ENCODE measurements around the gene USP21.

USP21 gene

DNA sequence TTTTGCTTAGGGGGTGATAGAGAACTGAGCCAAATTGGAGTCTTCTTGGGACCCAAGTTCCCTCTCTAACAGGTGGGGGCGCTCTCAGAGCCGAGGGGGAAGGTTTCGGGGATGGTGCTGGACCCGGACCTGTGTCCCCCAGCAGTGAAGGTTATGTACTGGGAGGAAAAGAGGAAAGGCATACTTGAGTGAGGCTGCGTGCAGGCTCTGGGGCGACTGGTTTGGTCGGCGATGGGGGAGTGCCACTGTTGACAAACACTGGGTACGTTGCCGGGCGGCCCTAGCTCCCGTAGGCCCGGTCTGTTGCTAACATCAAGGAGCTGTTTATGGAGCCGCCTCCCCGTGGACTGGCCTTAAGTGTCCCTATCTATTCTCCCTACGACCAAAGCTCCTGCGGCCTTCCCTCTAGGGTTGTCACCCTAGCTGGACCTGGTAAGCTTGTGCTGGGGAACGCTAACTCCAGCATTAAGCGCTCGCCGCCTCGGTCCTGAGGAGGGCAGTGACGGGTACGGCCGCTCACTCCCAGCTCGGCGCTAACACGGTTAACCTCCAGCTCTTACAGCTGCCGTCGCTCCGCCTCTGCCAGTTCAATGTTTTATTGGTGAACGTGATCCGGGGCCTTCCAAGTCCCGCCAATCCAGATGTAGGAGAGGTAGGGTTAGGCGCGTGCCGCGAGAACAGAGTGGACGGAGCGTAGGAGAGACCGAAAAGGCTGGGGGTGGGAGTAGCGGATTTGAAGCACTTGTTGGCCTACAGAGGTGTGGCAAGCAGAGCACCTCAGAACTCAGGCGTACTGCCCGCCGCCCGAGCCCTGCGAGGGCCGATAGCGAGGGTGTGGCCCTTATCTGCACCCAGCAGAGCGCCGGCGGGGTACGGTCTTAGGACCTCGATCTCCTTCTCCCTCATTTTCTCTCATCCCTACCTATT is 6.7 kb downstream of the USP21 start, which contains the start of gene PPOX:
Gene PPOX (plus strand): TSS at position 685 of the 927 bp plus-strand sequence. CDS start 422 bp downstream, outside the sequence.
- Histone ChIP-seq H3K9ac (peak within 1 kb of the TSS; percentile 79), H3K4me1 (peaks cover 28% of the 10 kb centered on the region), H4K20me1 (no peaks in the 10 kb centered on the region), H3K9me3 (no peaks in the 10 kb centered on the region), H3K27ac (peak within 1 kb of the TSS; percentile 59), H3K27me3 (no peaks in the 10 kb centered on the region), H3K36me3 (peaks cover 62% of the 10 kb centered on the region), H3K4me3 (peak within 1 kb of the TSS; percentile 75), H3K4me2 (peak within 1 kb of the TSS; percentile 99)
- TF ChIP-seq Cebpa-rat (IDR thresholded peaks at IDR 0.05): no peak

DNA sequence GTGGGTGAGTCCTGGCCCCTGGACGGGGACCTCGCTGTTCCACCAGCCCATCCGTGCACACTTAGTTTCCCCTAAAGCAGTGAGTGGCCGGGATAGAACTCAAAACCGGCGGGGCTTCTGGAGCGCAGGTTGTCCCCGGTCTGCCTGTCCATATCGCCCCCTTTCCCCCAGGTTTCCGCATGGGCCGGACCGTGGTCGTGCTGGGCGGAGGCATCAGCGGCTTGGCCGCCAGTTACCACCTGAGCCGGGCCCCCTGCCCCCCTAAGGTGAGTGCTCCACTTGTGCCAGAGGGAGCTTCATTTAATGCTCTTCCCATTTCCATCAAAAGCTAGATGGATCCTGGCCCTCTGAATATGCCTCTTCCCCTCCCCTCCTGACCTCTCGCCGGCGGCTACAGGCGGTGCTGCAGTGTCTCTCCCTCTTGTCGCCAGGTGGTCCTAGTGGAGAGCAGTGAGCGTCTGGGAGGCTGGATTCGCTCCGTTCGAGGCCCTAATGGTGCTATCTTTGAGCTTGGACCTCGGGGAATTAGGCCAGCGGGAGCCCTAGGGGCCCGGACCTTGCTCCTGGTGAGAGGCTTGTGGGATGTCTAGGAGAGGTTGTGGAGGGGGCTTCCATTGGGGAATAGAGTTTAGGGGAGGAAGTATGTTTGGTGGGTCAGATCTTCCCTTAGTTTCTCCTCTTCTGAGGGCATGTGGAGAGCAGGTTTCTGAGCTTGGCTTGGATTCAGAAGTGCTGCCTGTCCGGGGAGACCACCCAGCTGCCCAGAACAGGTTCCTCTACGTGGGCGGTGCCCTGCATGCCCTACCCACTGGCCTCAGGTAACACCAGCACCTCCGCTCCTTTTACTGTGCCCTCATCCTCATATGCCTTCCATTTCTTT is 7.6 kb downstream of the USP21 start:
- H3K9me3 ChIP-seq: no peaks in the 10 kb centered on the region
- H3K27ac ChIP-seq: peak overlapping the region; percentile 59
- peaks cover 63% of the 10 kb centered on the region for H3K36me3 ChIP-seq

GRCh38 chr1:161168906-161169305 is 9.6 kb downstream of the USP21 start:
- H3K27ac ChIP-seq: no peak overlapping the region
- no peaks in the 10 kb centered on the region for H3K9me3 ChIP-seq
- no peak for TF ChIP-seq Cebpa-rat (IDR thresholded peaks at IDR 0.05)
- no peak overlapping the region for H3K4me3 ChIP-seq
- H3K36me3 ChIP-seq: peaks cover 63% of the 10 kb centered on the region
- H3K4me2 ChIP-seq: no peak overlapping the region
- no peaks in the 10 kb centered on the region for H3K27me3 ChIP-seq
- no peak overlapping the region for H3K9ac ChIP-seq
- no peaks in the 10 kb centered on the region for H4K20me1 ChIP-seq
- H3K4me1 ChIP-seq: peaks cover 23% of the 10 kb centered on the region

More for the DNA sequence above, 7.6 kb downstream of the USP21 start:
- H3K27me3 ChIP-seq: no peaks in the 10 kb centered on the region
- H3K4me1 ChIP-seq: peaks cover 23% of the 10 kb centered on the region
- H4K20me1 ChIP-seq: no peaks in the 10 kb centered on the region
- H3K9ac ChIP-seq: peak overlapping the region; percentile 79
- peak overlapping the region; percentile 99 for H3K4me2 ChIP-seq
- H3K4me3 ChIP-seq: peak overlapping the region; percentile 75
- TF ChIP-seq Cebpa-rat (IDR thresholded peaks at IDR 0.05): no peak

DNA sequence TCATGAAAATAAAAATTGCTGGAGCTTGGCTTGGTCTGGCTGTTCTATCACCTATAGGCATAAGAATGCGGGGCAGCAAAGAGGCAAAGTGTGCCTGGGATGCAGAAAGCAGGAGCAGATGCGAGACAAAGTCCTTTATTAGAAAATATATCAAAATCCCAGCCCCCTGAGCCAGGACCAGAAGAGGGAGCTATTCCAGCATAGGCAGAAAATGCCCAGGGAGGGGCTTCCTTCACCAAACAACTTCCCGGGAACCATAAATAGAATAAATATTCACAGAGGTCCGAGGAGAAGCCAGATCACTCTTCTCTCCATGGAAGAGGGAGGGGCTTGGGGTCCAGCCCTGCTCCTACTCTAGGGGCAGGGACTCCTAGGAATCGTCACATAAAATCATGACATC is 11.9 kb downstream of the USP21 start:
- no peak for TF ChIP-seq Cebpa-rat (IDR thresholded peaks at IDR 0.05)
- Histone ChIP-seq H3K9me3 (no peaks in the 10 kb centered on the region), H3K4me3 (no peak overlapping the region), H3K36me3 (peaks cover 74% of the 10 kb centered on the region), H3K27me3 (no peaks in the 10 kb centered on the region), H3K4me2 (no peak overlapping the region), H3K4me1 (peaks cover 23% of the 10 kb centered on the region), H4K20me1 (peaks cover 11% of the 10 kb centered on the region; the same call in 1 of the 2 replicates), H3K9ac (no peak overlapping the region), H3K27ac (no peak overlapping the region)

- H3K9me3 ChIP-seq: no peaks in the 10 kb centered on the region
- H3K36me3 ChIP-seq: peaks cover 74% of the 10 kb centered on the region
Observed at GRCh38 chr1:161171696-161172095, 12.4 kb downstream of the USP21 start.

DNA sequence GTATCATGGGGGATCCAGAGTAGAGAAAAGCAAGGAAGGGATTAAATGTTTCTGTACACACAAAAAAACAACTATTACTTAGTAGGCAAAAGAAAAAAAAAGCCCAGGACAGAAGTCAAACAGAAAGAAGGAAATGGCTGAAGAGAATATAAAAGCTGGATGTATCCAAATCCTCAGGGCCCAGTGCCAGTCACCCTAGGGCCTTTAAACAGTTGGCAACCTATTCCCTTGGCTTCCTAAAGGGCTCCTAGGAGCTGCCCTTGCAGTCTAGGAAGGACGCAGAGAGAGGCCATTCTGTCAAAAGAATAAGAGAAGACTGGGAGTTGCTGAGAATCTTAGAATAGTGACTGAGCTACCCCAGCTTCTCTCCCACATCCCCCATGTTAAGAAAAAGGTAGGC is 13.0 kb downstream of the USP21 start:
- Histone ChIP-seq H4K20me1 (peaks cover 18% of the 10 kb centered on the region; the same call in 1 of the 2 replicates), H3K4me3 (no peak overlapping the region), H3K4me2 (no peak overlapping the region), H3K9ac (no peak overlapping the region), H3K27ac (no peak overlapping the region), H3K9me3 (no peaks in the 10 kb centered on the region), H3K36me3 (peaks cover 74% of the 10 kb centered on the region), H3K27me3 (no peaks in the 10 kb centered on the region), H3K4me1 (peaks cover 24% of the 10 kb centered on the region)
- no peak for TF ChIP-seq Cebpa-rat (IDR thresholded peaks at IDR 0.05)

More at GRCh38 chr1:161171696-161172095, 12.4 kb downstream of the USP21 start:
- no peak overlapping the region for H3K4me2 ChIP-seq
- H3K27me3 ChIP-seq: no peaks in the 10 kb centered on the region
- H3K4me1 ChIP-seq: peaks cover 28% of the 10 kb centered on the region
- no peak overlapping the region for H3K4me3 ChIP-seq
- no peak for TF ChIP-seq Cebpa-rat (IDR thresholded peaks at IDR 0.05)
- peaks cover 16% of the 10 kb centered on the region; the same call in 1 of the 2 replicates for H4K20me1 ChIP-seq
- no peak overlapping the region for H3K27ac ChIP-seq
- H3K9ac ChIP-seq: no peak overlapping the region

- Histone ChIP-seq H3K4me2 (no peak overlapping the region), H3K27me3 (no peaks in the 10 kb centered on the region), H4K20me1 (peaks cover 18% of the 10 kb centered on the region; the same call in 1 of the 2 replicates), H3K36me3 (peaks cover 74% of the 10 kb centered on the region), H3K4me1 (peaks cover 23% of the 10 kb centered on the region), H3K9ac (no peak overlapping the region), H3K4me3 (no peak overlapping the region), H3K9me3 (no peaks in the 10 kb centered on the region), H3K27ac (no peak overlapping the region)
- no peak for TF ChIP-seq Cebpa-rat (IDR thresholded peaks at IDR 0.05)
Observed at GRCh38 chr1:161172776-161173376, 13.6 kb downstream of the USP21 start.

DNA sequence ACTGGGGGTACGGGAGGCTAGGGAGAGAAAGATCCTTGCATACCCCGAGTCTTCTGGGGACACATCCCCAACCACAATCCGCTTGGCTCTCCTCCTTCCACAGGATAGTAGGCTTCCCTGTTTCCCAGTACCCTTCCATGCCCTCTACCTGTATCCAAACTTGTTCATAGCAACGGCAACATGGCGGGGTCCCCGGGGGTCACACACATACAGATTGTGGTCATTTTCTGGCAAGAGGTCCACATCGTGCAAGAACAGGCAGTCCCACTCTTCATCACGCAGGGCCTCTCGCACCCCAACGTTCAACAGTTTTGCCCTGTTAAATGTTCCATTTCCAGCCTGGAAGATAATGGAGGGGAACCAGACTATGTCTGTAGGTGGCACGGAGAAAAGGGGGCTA is 14.4 kb downstream of the USP21 start:
- H3K4me2 ChIP-seq: no peak overlapping the region
- no peak overlapping the region for H3K4me3 ChIP-seq
- no peak overlapping the region for H3K27ac ChIP-seq
- TF ChIP-seq Cebpa-rat (IDR thresholded peaks at IDR 0.05): no peak
- no peaks in the 10 kb centered on the region for H3K27me3 ChIP-seq
- H3K36me3 ChIP-seq: peaks cover 74% of the 10 kb centered on the region
- H3K4me1 ChIP-seq: peaks cover 29% of the 10 kb centered on the region
- no peak overlapping the region for H3K9ac ChIP-seq
- no peaks in the 10 kb centered on the region for H3K9me3 ChIP-seq
- H4K20me1 ChIP-seq: peaks cover 18% of the 10 kb centered on the region; the same call in 1 of the 2 replicates

GRCh38 chr1:161174911-161175310 is 15.6 kb downstream of the USP21 start:
- Histone ChIP-seq H3K4me2 (no peak overlapping the region), H3K27me3 (no peaks in the 10 kb centered on the region), H3K4me1 (peaks cover 40% of the 10 kb centered on the region), H3K27ac (no peak overlapping the region), H3K4me3 (no peak overlapping the region), H3K9ac (0 out of 2 replicates have a peak overlapping the region, but pooled peaks have one; percentile 88), H3K36me3 (peaks cover 62% of the 10 kb centered on the region), H3K9me3 (no peaks in the 10 kb centered on the region), H4K20me1 (peaks cover 18% of the 10 kb centered on the region; the same call in 1 of the 2 replicates)
- no peak for TF ChIP-seq Cebpa-rat (IDR thresholded peaks at IDR 0.05)
